ENCODE measurements around the gene RNF180.

DNA sequence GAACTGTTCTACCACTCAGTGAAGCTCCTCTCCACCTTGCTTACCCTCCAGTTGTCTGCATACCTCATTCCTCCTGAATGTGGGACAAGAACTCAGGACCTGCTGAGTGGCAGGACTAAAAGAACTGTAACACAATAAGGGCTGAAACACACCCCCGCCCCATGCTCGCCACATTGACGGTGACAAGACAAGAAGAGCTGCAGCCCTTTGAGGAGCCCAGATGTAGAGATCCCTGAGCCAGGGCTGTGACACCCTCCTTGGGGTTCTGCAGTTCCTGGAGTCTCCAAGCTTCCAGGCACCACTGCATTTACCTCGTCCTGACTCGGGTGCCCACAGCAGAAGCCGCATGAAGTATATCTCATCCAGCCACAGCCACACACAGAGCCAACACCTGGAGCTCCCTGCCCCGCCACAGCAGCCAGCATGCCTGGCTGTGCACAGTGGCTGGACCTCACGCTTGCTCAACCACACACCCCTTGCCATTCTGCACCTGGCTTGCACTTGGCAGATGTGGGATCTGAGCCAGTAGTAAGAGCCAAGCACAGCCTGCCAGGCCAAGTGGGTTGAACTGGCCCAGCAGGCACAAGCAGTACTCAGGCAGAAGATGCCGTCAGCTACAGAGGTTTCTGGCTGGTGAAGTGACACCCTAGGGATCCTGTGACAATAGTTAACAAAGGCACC is 166.1 kb downstream of the RNF180 start:
- TF ChIP-seq, protein P1, sequence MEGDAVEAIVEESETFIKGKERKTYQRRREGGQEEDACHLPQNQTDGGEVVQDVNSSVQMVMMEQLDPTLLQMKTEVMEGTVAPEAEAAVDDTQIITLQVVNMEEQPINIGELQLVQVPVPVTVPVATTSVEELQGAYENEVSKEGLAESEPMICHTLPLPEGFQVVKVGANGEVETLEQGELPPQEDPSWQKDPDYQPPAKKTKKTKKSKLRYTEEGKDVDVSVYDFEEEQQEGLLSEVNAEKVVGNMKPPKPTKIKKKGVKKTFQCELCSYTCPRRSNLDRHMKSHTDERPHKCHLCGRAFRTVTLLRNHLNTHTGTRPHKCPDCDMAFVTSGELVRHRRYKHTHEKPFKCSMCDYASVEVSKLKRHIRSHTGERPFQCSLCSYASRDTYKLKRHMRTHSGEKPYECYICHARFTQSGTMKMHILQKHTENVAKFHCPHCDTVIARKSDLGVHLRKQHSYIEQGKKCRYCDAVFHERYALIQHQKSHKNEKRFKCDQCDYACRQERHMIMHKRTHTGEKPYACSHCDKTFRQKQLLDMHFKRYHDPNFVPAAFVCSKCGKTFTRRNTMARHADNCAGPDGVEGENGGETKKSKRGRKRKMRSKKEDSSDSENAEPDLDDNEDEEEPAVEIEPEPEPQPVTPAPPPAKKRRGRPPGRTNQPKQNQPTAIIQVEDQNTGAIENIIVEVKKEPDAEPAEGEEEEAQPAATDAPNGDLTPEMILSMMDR (IDR thresholded peaks at IDR 0.05) = no peak
- no peak for TF ChIP-seq TP53 (CRISPR knock-in tag; IDR thresholded peaks at IDR 0.05)
- TF ChIP-seq, protein P2, sequence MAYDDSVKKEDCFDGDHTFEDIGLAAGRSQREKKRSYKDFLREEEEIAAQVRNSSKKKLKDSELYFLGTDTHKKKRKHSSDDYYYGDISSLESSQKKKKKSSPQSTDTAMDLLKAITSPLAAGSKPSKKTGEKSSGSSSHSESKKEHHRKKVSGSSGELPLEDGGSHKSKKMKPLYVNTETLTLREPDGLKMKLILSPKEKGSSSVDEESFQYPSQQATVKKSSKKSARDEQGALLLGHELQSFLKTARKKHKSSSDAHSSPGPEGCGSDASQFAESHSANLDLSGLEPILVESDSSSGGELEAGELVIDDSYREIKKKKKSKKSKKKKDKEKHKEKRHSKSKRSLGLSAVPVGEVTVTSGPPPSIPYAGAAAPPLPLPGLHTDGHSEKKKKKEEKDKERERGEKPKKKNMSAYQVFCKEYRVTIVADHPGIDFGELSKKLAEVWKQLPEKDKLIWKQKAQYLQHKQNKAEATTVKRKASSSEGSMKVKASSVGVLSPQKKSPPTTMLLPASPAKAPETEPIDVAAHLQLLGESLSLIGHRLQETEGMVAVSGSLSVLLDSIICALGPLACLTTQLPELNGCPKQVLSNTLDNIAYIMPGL (CRISPR knock-in tag; IDR thresholded peaks at IDR 0.05) = no peak
- no peak for TF ChIP-seq JUN (CRISPR knock-in tag; IDR thresholded peaks at IDR 0.05)
- TF ChIP-seq, protein P3, sequence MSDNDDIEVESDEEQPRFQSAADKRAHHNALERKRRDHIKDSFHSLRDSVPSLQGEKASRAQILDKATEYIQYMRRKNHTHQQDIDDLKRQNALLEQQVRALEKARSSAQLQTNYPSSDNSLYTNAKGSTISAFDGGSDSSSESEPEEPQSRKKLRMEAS (CRISPR knock-in tag; IDR thresholded peaks at IDR 0.05) = no peak

Data from WTC11 (cell line).